AG10803 (cell line): Measurements from ENCODE around the gene MEGF6.

Source experiments
- DNase-seq: peaks from one replicate; pipeline ENCODE4 v3.0.0; 2010; ENCODE audit warnings: low read depth
- H3K4me3 ChIP-seq: 2 replicates; pipeline ENCODE4 v1.5.1; 2011; ENCODE audit warnings: mild to moderate bottlenecking, low read length, control low read depth
- CTCF ChIP-seq: conservative IDR thresholded peaks from 2 replicates; pipeline ENCODE4 v1.5.1; 2011; ENCODE audit warnings: mild to moderate bottlenecking, low read length, control low read depth, inconsistent platforms

The MEGF6 gene

GRCh38 chr1:3525551-3526482 lies 85.5 kb downstream of the MEGF6 start:
- no peak for DNase-seq
- H3K4me3 ChIP-seq = no peak overlapping the region
- no peak for TF ChIP-seq CTCF

- TF ChIP-seq CTCF = no peak
Observed at GRCh38 chr1:3524556-3525203, 86.6 kb downstream of the MEGF6 start.

GRCh38 chr1:3523980-3524379 lies 87.3 kb downstream of the MEGF6 start:
- no peak for TF ChIP-seq CTCF
- no peak overlapping the region for H3K4me3 ChIP-seq
- no peak for DNase-seq

More at GRCh38 chr1:3524556-3525203, 86.6 kb downstream of the MEGF6 start:
- no peak for DNase-seq
- H3K4me3 ChIP-seq = no peak overlapping the region

- TF ChIP-seq CTCF = no peak
- DNase-seq = peak; percentile 95
- H3K4me3 ChIP-seq = peak overlapping the region; percentile 33
Observed at GRCh38 chr1:3522564-3523265, 88.6 kb downstream of the MEGF6 start.

- no peak overlapping the region for H3K4me3 ChIP-seq
- DNase-seq = no peak
- no peak for TF ChIP-seq CTCF
Observed at GRCh38 chr1:3522112-3522511, 89.2 kb downstream of the MEGF6 start.

- H3K4me3 ChIP-seq = no peak overlapping the region
- TF ChIP-seq CTCF = no peak
- no peak for DNase-seq
Observed at GRCh38 chr1:3521426-3521825, 89.9 kb downstream of the MEGF6 start.
